ENCODE measurements around the gene CNST. TPM values are rescaled to one million over a fixed set of nuclear protein-coding genes. Genes with fewer than 3 reads are reported as not detected.
"Not testable (repeated sequence)": the region's sequence is repeated elsewhere in the genome, so short reads cannot be mapped to it uniquely, and the experiment has no call there.

The CNST gene
- total RNA-seq, 1 donor from 2014 or later, result 31.4 TPM

DNA sequence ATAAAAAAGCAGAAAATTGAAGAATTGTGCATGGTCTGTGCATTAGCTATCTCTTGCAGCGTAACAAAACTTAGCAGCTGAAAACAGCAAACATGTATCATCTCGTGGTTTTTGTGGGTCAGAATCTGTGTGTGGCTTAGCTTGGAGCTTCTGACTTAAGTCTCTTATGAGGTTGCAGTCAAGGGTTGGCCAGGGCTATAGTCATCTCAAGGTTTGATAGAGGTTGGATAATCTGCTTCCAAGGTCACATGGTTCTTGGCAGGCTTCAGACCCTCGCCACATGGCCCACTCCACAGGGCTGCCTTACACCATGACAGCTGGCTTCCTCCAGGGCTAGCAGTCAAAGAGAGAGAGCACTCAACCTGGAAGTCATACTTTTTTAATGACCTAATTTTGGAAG, 35.9 kb downstream of the CNST start:
- TF ChIP-seq, protein P1, sequence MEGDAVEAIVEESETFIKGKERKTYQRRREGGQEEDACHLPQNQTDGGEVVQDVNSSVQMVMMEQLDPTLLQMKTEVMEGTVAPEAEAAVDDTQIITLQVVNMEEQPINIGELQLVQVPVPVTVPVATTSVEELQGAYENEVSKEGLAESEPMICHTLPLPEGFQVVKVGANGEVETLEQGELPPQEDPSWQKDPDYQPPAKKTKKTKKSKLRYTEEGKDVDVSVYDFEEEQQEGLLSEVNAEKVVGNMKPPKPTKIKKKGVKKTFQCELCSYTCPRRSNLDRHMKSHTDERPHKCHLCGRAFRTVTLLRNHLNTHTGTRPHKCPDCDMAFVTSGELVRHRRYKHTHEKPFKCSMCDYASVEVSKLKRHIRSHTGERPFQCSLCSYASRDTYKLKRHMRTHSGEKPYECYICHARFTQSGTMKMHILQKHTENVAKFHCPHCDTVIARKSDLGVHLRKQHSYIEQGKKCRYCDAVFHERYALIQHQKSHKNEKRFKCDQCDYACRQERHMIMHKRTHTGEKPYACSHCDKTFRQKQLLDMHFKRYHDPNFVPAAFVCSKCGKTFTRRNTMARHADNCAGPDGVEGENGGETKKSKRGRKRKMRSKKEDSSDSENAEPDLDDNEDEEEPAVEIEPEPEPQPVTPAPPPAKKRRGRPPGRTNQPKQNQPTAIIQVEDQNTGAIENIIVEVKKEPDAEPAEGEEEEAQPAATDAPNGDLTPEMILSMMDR (IDR thresholded peaks at IDR 0.05), result no peak
- intact Hi-C loops (cut with DNase I), result no loop called here
- H3K9me3 ChIP-seq, result no peaks in the 10 kb centered on the region
- peaks cover 9% of the 10 kb centered on the region for H3K4me1 ChIP-seq
- H3K4me3 ChIP-seq, result no peak overlapping the region
- DNase-seq (no peak), ATAC-seq (no peak)
- H3K27me3 ChIP-seq (ENCODE audit: low read depth), result no peaks in the 10 kb centered on the region
- H3K36me3 ChIP-seq, result no peaks in the 10 kb centered on the region
- H3K27ac ChIP-seq, result no peak overlapping the region

DNA sequence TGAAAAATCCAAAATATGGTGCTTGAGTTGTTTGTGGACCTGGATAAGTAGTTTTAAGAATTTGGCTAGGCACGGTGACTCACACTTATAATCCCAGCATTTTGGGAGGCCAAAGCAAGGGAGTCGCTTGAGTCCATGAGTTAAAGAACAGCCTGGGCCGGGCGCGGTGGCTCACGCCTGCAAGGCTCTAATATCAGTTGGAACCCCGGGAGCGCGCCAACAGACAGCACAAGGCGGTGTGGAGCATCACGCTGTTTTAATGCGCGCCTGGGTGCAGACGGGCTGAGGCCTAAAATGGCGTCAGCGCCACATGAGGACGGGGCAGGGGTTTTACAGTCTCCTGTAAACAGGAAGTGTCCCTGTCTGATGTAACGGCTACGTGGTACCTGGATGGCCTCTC, 39.0 kb downstream of the CNST start:
- H3K4me3 ChIP-seq; H3K27me3 ChIP-seq (ENCODE audit: low read depth); ATAC-seq; H3K36me3 ChIP-seq; H3K27ac ChIP-seq; DNase-seq; H3K9me3 ChIP-seq; intact Hi-C loops (cut with DNase I): not testable (repeated sequence)
- H3K4me1 ChIP-seq, result peaks cover 28% of the 10 kb centered on the region

DNA sequence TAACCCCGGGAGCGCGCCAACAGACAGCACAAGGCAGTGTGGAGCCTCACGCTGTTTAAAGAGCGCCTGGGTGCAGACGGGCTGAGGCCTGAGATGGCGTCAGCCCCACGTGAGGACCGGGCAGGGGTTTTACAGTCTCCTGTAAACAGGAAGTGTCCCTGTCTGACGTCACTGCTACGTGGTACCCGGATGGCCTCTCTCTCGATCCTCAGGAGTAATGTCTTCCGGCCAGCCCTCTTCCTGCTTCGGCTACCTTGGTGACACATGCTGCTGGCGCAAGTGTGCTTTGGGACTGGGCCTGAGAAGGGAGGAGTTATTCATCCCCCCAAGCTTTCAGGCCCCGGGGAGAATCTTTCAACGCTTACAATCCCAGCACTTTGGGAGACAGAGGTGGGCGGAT, 41.2 kb downstream of the CNST start:
- no peak overlapping the region for H3K4me3 ChIP-seq
- H3K4me1 ChIP-seq, result peaks cover 29% of the 10 kb centered on the region
- TF ChIP-seq, protein P1 (IDR thresholded peaks at IDR 0.05), result no peak
- DNase-seq (no peak), ATAC-seq (no peak)
- H3K27ac ChIP-seq, result no peak overlapping the region
- H3K27me3 ChIP-seq (ENCODE audit: low read depth), result no peaks in the 10 kb centered on the region
- H3K9me3 ChIP-seq, result no peaks in the 10 kb centered on the region
- H3K36me3 ChIP-seq, result no peaks in the 10 kb centered on the region
- intact Hi-C loops (cut with DNase I), result no loop called here

DNA sequence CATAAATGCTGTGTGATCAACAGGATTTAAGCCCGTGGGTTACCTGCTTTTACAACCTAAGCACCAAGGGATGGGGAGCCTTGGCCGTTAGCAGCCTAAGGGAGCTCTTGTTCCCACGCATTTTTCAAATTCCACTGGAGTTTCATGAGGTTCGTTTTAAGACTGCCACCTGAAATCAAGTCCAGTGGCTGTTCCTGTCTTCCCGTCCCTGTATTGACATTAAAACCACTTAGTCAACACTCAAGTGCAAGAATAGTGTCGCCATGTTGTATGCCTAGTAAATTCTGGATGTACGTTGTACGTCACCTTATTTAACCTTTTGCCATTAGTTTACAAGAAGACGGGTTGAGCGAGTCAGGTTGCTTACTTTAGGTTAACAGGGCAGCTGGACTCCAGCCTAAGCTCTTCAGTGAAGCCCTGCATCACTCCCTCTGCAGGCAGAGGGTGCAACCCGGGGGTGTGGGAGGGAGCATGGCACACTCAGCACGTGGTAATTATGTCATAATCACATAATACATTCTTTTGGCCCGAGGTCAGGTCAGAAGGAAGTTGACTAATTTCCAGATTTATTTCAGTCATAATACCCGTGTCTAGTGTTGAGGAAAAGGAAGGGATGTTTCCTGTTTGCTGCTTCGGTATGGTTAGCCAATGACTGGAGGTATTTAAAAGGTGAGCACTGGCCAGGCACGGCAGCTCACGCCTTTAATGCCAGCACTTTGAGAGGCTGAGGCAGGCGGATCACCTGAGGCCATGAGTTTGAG, 42.5 kb downstream of the CNST start:
- DNase-seq (peak; percentile 93), ATAC-seq (peak; percentile 98 to 99)
- peaks cover 29% of the 10 kb centered on the region for H3K4me1 ChIP-seq
- H3K36me3 ChIP-seq, result no peaks in the 10 kb centered on the region
- intact Hi-C loops (cut with DNase I), result no loop called here
- H3K4me3 ChIP-seq, result no peak overlapping the region
- TF ChIP-seq, protein P1 (IDR thresholded peaks at IDR 0.05), result peak; percentile 25
- H3K27me3 ChIP-seq (ENCODE audit: low read depth), result no peaks in the 10 kb centered on the region
- no peaks in the 10 kb centered on the region for H3K9me3 ChIP-seq
- H3K27ac ChIP-seq, result peak overlapping the region; percentile 73

DNA sequence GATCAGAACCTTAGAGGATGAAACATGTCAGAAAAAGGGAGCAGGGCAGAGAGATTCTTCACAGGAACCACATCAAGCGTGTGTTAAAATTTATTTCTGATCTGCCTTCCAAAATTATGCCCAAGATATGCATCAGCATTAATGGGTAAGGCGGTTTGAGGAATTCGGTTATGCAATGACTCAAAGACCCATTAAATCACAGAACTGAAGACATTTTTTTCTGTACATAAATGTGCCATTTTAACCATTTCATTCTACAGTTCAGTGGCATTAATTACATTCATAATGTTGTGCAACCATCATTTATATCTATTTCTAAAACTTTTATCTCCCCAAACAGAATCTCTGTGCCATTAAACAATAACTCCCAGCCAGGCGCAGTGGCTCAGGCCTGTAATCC, 43.4 kb downstream of the CNST start:
- H3K4me3 ChIP-seq, result no peak overlapping the region
- DNase-seq, result no peak
- H3K36me3 ChIP-seq, result no peaks in the 10 kb centered on the region
- peak overlapping the region; percentile 73 for H3K27ac ChIP-seq
- no peak for ATAC-seq
- intact Hi-C loops (cut with DNase I), result no loop called here
- H3K4me1 ChIP-seq, result peaks cover 29% of the 10 kb centered on the region
- TF ChIP-seq, protein P1 (IDR thresholded peaks at IDR 0.05), result no peak
- no peaks in the 10 kb centered on the region for H3K27me3 ChIP-seq (ENCODE audit: low read depth)
- H3K9me3 ChIP-seq, result no peaks in the 10 kb centered on the region

DNA sequence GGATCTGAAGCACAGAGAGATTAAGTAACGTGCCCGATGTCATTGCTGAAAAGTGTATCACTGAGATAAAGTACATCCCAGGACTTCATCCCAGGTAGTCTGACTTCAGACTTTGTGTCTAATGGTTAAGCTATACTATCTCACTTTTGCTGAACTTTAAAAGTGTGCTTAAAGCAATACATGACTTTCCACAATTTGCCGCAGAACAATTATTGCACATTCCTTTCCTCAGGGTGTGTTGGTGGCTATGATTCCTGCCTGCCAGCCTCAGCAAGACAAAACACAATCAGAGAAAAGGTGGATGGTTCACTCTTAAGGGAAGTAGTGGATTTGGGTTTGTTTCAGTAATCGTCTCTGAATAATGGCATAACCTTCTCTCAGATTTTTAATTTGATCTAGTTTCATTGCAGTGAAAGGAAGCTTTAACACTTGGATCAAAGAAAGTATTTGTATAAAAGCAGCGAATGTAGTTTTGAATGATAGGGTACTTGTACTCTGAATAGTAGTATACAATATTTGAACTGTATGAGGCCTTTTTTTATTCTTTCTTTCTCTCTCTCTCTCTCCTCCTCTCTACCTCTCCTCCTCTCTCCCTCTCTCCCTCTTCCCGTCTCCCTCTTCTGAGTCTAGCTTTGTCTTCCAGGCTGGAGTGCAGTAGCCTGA, 47.0 kb downstream of the CNST start:
- ATAC-seq, result no peak
- no peaks in the 10 kb centered on the region for H3K36me3 ChIP-seq
- H3K9me3 ChIP-seq, result no peaks in the 10 kb centered on the region
- TF ChIP-seq, protein P1 (IDR thresholded peaks at IDR 0.05), result no peak
- no peaks in the 10 kb centered on the region for H3K27me3 ChIP-seq (ENCODE audit: low read depth)
- intact Hi-C loops (cut with DNase I), result no loop called here
- no peak for DNase-seq
- H3K4me1 ChIP-seq, result peaks cover 25% of the 10 kb centered on the region
- no peak overlapping the region for H3K27ac ChIP-seq
- no peak overlapping the region for H3K4me3 ChIP-seq

All from lower lobe of right lung (tissue), 2 donors.